Suprapubic skin (tissue), 3 donors: Measurements from ENCODE around the gene TOMM6.

Experiments
- CTCF ChIP-seq, 2 donors: fragments of 200-600 bp in 1 of 2; fragments of 450-650 bp in 1 of 2; sonication (generic) in 1 of 2; IDR thresholded peaks; one replicate each; pipeline ENCODE4 v1.5.1; 2016 to 2019; ENCODE audit warnings: antibody characterized with exemption in 2 of 2, mild to moderate bottlenecking in 1 of 2, moderate library complexity in 1 of 2
- EP300 ChIP-seq: sonication (generic); formaldehyde crosslinking; IDR thresholded peaks from one replicate; pipeline ENCODE4 v1.6.1; 2017; ENCODE audit warnings: antibody characterized with exemption

- no peak for TF ChIP-seq CTCF (IDR thresholded peaks at IDR 0.05)
- no peak for TF ChIP-seq EP300
Observed at GRCh38 chr6:41823178-41823577, 35.7 kb downstream of the TOMM6 start.
